HG02970 (cell line): ENCODE data around the gene CTSE.
"Not testable (repeated sequence)": the region's sequence is repeated elsewhere in the genome, so short reads cannot be mapped to it uniquely, and the experiment has no call there.

Source experiments
- ATAC-seq: cut with Tn5 transposase; IDR thresholded peaks from one replicate; pipeline ENCODE4 v1.9.1; 2021; ENCODE audit warnings: mild to moderate bottlenecking, moderate library complexity, moderate number of reproducible peaks; ENCODE audit not compliant: unreplicated experiment, low FRiP score

Gene CTSE

GRCh38 chr1:206023695-206024094 is at the start of gene CTSE:
Gene CTSE, minus strand, starts transcription at chr1:206023895. Its CDS starts 104 bp downstream, at chr1:206023791.
- ATAC-seq: no peak

- no peak for ATAC-seq
These were observed 47.1 kb upstream of the CTSE start for GRCh38 chr1:206070627-206071304.

GRCh38 chr1:206068314-206068713 is 44.6 kb upstream of the CTSE start:
- no peak for ATAC-seq

DNA sequence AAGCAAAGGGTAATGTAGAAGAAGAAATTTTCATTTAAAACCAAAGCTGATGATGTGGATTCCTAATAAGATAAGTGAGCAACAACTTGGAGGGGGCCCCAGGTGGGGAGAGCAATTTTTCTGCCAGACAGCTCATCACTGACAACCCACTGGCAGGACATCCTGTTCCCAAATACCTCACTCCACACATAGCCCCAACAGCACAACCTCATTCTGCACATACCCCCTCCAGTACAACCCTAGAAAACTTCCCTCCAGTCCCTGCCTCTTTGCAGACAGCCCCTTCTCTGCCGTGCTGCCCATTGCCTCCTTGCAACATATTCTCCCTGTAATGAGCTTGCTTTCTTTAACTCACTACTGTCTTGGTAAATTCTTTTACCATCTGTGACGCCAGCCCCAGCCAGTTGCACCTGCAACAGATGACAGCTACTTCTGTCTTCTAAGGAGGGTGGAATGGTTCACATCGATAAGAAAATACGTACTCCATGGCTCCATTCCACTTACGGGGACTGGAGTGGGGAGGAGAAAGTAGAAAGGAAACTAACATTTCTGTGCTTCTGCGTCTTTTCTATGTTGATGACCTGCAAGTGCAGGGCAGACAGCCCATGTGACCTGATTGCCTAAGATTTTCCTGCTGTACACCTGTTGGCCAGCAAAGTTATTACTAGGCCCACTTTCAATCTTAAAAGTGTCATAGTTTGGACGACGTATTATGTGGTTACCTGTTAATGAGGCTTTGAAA is 44.0 kb upstream of the CTSE start:
- no peak for ATAC-seq

- ATAC-seq: no peak
These were observed 42.9 kb upstream of the CTSE start for GRCh38 chr1:206066479-206067171.

- ATAC-seq: no peak
These were observed 42.0 kb upstream of the CTSE start for GRCh38 chr1:206065547-206066145.

DNA sequence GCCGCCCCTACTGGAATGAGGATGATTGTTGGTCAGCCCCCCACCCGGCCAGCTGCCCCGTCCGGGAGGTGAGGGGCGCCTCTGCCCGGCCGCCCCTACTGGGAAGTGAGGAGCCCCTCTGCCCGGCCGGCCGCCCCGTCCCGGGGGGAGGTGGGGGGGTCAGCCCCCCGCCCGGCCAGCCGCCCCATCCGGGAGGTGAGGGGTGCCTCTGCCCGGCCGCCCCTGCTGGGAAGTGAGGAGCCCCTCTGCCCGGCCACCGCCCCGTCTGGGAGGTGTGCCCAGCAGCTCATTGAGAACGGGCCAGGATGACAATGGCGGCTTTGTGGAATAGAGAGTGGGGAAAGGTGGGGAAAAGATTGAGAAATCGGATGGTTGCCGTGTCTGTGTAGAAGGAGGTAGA is 40.8 kb upstream of the CTSE start:
- ATAC-seq: not testable (repeated sequence)

DNA sequence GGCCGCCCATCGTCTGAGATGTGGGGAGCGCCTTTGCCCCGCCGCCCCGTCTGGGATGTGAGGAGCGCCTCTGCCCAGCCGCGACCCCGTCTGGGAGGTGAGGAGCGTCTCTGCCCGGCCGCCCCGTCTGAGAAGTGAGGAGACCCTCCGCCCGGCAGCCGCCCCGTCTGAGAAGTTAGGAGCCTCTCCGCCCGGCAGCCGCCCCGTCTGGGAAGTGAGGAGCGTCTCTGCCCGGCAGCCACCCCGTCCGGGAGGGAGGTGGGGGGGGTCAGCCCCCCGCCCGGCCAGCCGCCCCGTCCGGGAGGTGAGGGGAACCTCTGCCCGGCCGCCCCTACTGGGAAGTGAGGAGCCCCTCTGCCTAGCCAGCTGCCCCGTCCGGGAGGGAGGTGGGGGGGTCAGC is 40.3 kb upstream of the CTSE start:
- not testable (repeated sequence) for ATAC-seq

- ATAC-seq: no peak
These were observed 38.8 kb upstream of the CTSE start for GRCh38 chr1:206062464-206062863.

GRCh38 chr1:206060844-206061243 is 37.1 kb upstream of the CTSE start:
- ATAC-seq: no peak

DNA sequence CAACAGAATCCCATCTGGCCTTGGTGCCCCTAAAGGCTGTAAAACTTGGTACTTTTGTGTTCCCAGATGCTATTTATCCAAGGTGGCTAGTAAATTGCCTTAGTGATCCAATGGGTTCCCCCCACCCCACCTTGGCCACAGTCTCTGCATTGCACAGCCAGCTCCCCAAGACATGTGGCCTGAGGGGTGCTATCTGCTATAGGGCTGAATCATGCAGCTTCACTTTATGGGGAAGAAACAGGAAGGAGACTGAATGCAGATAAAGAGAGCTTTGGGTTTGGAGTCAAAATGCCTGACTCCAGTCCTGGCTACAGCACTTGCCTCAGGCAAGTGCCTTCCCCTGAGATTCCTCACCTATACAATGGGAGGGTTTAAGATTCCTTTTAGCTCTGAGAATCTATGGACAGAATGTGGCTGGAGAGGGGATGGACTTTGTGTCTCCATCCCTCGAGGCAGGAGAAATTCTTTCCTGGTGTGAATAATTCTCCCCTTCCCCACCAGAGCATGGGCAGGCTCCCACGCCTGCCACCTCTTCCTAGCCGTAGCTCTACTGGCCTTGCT is 35.7 kb upstream of the CTSE start:
- no peak for ATAC-seq

DNA sequence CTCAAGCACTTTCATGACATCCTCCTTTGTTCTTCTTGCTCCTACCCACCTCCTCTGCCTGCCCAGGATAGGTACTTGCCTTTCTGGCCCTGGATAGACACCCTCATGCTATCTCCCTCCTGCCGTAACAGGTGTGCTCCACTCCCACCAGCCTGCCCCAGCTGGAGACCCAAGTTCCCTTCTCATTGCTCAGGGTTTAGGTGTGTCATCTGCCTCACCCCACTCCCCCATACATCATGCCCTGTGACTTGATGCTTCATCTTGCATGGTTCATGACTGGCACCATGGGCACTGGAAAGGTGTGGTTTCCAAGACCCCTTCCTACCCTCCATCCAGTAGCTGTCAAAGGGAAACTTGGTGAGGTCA is 35.2 kb upstream of the CTSE start:
- ATAC-seq: no peak

GRCh38 chr1:206058289-206058926 is 34.7 kb upstream of the CTSE start:
- ATAC-seq: not testable (repeated sequence)

DNA sequence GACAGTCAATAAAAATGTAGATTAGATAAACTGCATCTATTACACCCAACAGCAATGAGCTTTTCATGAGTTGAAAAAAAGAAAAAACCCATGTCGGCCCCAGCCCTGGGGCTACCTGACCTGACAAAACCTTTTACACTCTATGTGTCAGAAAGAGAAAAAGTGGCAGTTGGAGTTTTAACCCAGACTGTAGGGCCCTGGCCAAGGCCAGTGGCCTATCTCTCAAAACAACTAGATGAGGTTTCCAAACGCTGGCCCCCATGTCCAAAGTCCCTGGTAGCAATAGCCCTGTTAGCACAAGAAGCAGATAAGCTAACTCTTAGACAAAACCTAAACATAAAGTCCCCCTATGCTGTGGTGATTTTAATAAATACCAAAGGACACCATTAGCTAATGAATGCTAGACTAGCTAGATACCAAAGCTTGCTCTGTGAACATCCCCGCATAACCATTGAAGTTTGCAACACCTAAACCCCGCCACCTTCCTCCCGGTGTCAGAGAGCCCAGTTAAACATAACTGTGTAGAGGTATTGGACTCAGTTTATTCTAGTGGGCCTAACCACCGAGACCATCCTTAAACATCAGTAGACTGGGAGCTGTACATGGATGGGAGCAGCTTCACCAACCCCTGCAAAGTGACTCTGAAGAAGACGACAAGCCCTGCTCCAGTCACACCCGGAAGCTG is 32.1 kb upstream of the CTSE start:
- not testable (repeated sequence) for ATAC-seq

DNA sequence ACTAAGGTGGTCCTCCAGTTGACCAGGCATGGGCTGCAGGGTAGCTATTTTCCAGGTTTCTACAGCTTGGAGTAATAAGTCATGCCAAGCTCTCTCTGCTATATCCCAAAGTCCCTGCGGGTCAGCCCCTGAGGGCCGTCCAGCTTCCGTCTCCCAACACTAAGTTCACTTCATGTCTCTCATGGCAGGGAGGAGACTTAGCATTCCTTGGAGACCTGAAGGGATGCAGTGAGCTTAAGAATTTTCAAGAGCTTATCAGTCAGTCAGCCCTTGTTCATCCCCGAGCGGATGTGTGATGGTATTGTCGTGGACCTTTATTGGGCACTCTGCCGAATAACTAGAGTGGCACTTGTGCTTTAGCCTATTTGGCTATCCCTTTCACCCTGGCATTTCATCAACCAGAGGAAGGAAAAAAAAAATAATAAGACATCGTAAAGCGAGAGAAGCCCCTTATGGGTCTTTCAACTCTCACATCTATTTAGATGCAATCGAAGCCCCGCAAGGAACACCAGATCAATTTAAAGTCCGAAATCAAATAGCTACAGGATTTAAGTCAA is 31.5 kb upstream of the CTSE start:
- ATAC-seq: not testable (repeated sequence)

GRCh38 chr1:206053616-206054015 is 29.9 kb upstream of the CTSE start:
- not testable (repeated sequence) for ATAC-seq

GRCh38 chr1:206052919-206053610 is 29.4 kb upstream of the CTSE start, which contains the start of gene RHEX:
Gene RHEX, plus strand, starts transcription at chr1:206053173. Its CDS starts 44,656 bp downstream, at chr1:206097829.
- ATAC-seq: not testable (repeated sequence)

- ATAC-seq: not testable (repeated sequence)
These were observed 28.7 kb upstream of the CTSE start for GRCh38 chr1:206052231-206052865.
